Uterus (tissue), 2 donors: ENCODE data around the gene ARHGAP15.

Experiments used
- POLR2A ChIP-seq, 2 donors: fragments of 450-650 bp; IDR thresholded peaks; one replicate each; pipeline ENCODE4 v1.6.1; 2016; ENCODE audit warnings: antibody characterized with exemption in 2 of 2, mild to moderate bottlenecking in 1 of 2, moderate library complexity in 1 of 2
- TF ChIP-seq, protein P1 (sequence below), 4 experiments: fragments of 200-600 bp in 2 of 4; fragments of 450-650 bp in 2 of 4; sonication (generic) in 2 of 4; IDR thresholded peaks; one replicate each; pipeline ENCODE4 v1.5.1; 2016 to 2019; ENCODE audit warnings: antibody characterized with exemption in 4 of 4, mild to moderate bottlenecking in 2 of 4, moderate library complexity in 1 of 4

DNA sequence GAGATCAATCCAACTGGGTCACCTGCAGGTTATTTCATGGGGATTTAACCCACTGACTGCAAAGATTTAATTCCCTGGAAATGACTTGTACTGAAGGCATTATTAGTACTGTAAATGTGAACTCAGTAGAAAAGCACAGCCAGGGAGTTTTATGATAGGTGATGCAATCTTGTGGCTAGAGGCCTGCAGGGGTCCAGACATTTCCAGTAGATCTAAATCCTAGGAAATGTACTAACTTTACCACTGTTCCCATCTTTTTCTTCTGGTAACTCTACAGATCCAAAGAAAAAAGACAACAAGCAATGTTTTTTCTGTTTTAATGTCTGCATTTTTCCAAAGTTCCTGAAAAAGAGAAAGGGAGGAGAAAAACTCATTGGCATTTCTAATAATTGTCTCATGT lies 500.1 kb downstream of the ARHGAP15 start:
- TF ChIP-seq, protein P1, sequence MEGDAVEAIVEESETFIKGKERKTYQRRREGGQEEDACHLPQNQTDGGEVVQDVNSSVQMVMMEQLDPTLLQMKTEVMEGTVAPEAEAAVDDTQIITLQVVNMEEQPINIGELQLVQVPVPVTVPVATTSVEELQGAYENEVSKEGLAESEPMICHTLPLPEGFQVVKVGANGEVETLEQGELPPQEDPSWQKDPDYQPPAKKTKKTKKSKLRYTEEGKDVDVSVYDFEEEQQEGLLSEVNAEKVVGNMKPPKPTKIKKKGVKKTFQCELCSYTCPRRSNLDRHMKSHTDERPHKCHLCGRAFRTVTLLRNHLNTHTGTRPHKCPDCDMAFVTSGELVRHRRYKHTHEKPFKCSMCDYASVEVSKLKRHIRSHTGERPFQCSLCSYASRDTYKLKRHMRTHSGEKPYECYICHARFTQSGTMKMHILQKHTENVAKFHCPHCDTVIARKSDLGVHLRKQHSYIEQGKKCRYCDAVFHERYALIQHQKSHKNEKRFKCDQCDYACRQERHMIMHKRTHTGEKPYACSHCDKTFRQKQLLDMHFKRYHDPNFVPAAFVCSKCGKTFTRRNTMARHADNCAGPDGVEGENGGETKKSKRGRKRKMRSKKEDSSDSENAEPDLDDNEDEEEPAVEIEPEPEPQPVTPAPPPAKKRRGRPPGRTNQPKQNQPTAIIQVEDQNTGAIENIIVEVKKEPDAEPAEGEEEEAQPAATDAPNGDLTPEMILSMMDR (IDR thresholded peaks at IDR 0.05): no peak
- TF ChIP-seq POLR2A (IDR thresholded peaks at IDR 0.05): no peak
